HG02678 (cell line): ENCODE results near the gene AJAP1.

Source experiments
- ATAC-seq: cut with Tn5 transposase; IDR thresholded peaks from one replicate; pipeline ENCODE4 v1.9.1; 2021; ENCODE audit warnings: mild to moderate bottlenecking, moderate library complexity; ENCODE audit not compliant: unreplicated experiment

AJAP1 gene

DNA sequence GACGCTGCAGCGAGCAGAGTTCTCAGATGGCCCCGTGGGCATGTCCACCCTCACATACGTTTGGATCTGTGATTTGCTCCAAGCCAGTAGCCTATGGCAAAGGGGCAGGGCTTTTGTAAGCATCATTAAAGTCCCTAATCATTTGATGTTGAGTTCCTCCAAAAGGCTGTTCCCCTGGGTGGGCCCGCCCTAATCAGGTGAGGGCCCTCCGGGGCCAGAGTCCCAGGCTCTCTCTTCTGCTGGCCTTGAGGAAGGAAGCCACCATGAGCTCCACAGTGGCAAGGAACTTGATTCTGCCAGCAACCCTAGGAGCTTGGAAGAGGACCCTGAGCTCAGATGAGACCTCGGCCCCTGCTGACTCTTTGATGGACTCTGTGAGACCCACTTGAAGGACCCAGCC, 25.4 kb upstream of the AJAP1 start:
- ATAC-seq = no peak

DNA sequence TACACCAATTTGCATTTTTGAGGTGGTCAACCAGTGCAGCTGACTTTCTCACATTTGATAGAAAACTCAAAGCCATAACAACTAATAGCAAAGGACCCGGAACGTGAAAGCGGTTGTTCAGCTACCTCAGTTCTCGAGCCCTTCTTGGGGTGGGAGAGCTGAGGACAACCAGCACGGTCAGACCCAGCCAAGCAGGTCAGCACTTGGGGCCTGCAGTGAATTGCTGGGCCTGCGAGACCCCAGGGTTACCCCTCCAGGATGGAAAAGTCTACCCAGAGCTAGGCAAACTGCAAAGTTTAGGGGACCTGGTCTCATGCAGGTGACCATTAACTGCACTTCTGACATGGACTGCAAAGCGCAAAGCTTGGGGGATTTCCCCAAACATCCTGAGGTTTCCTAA, 23.8 kb upstream of the AJAP1 start:
- no peak for ATAC-seq

- no peak for ATAC-seq
Observed at GRCh38 chr1:4631321-4631720, 23.1 kb upstream of the AJAP1 start.

- ATAC-seq = no peak
Observed at GRCh38 chr1:4633346-4633745, 21.1 kb upstream of the AJAP1 start.

DNA sequence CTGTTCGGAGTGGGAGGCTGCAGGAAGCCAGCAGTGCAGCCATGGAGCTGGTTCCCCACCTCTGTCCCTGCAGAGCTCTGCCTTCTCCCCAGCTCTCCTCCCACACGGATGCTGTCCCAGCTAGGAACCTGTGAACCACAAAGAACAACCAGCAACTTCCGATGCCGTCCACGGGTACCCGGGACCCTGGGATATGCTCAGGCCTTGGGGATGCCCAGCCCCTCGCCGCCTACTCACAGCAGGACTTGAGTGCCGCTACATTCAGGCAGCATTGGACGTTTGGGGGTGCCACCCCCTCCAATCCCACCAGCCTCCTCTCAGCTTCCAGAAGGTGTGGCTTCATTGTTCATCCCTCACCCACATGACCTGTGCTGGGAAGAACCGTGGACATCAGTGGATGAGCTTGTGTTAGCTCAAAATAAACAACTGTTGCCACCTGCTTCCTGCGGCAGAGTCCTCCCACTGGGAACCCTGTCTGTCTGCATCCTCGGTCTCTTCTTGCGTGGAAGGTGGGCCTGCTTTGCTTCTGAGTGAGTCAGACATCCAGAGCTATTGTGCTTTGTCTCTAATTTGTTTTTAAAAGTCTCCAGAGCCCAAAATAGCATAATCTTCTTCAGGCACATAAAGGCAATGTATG, 20.1 kb upstream of the AJAP1 start:
- ATAC-seq = no peak

DNA sequence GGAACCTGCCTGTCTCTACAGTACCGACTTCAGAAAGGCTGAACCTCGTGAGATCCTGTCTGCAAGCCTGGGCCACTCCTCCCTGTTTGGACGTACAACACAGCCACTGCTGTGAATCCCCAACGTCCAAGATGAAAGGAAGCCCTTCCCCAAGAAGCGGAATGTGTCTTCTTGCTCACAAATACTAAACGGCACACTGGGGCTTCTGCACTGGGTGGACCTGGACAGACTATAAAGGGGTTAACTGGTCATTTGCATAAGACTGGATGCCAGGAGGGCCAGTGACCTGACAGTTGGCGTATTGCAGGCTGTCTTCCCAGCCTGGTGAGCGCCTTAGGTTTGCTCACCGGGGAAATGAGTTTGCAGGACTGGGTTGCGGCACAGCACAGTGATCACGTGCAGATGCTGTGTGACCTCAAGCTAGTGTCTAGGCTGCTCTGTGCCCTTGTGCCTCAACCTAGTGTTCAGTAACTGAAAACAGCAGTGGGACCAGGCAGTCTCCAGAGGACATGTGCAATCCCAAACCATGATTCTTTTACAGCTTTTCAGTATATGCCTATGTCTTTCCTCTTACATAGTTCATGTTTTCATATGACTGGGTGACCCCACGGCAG, 19.5 kb upstream of the AJAP1 start:
- ATAC-seq = no peak

DNA sequence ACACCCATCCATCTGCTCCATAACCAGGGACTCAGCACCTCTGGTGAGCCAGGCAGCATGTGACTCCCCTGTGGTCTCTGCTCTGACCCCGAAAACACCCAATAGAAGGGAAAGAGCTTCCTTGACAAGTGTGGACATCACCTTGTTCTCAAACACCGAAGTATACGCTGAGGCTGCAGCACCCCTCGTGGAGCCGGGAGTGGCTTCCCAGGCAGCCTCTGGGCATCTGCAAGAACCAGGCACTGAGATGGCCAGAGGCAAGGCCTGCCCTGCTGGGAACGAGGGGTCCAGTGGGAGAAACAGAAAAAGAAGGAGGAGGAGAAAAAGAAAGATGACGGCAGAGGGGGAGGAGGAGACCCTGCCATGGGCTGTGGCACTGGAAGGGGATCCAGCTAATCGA, 18.2 kb upstream of the AJAP1 start:
- ATAC-seq = no peak

- ATAC-seq = no peak
Observed at GRCh38 chr1:4636644-4637380, 17.6 kb upstream of the AJAP1 start.

- ATAC-seq = no peak
Observed at GRCh38 chr1:4637616-4638344, 16.6 kb upstream of the AJAP1 start.

DNA sequence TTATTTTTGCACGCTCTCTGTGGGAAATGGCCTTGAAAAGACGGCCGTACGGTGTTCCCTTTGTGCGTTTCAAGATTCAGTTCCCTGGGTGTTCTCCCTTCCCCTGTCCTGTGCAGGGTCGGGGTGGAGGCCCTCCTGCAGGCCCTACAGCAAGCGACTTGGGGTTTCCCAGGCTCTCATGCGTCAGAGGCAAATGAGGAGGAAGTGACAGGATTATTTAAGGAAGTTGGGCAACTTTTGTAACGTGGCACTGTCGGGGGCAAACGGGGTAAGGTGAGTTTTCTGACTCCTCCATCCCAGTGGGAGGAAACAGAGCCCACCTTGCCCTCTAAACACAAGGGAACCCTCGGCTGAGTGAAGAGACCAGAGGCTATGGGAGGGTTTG, 16.1 kb upstream of the AJAP1 start:
- ATAC-seq = no peak

DNA sequence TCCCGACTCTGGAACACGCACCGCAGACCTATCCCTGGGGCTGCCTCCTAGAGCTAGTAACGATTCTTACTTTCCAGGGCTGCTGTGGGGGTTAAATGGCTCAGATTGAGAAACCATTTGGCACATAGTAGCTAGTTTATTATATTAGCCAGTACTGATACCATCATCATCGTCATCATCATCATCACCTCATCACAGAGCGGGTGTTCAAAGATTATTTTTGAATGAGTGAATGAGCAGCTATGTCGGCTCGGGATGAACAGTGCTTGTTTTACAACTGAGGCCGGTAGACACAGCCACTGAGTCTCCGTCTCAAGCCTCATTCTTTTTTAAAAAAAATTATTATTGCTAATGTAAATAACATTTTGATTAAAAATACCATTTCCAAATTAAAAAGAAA, 13.5 kb upstream of the AJAP1 start:
- ATAC-seq = no peak

GRCh38 chr1:4647391-4647790, 7.0 kb upstream of the AJAP1 start:
- no peak for ATAC-seq

- no peak for ATAC-seq
Observed at GRCh38 chr1:4648657-4649056, 5.8 kb upstream of the AJAP1 start.

- no peak for ATAC-seq
Observed at GRCh38 chr1:4650481-4650880, 3.9 kb upstream of the AJAP1 start.

DNA sequence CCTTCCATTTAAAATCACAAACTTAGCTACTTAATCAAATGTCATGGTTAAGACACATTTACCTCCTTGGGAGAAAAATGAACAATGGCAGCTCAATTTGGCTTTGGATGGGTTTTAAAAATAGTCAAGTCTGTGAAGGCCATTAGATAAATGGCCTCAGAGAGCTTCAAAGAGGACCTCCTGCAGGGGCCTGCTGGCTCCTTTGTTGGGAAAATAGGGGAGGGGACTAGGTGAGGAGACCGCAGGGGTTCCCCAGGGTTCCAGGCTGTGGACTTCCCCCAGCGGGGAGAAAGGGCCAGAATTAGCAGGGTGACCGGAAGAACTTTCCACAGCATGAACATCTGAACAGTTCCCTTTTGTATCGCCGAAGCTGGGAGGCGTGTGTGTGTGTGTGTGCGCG, 3.4 kb upstream of the AJAP1 start:
- ATAC-seq = no peak

DNA sequence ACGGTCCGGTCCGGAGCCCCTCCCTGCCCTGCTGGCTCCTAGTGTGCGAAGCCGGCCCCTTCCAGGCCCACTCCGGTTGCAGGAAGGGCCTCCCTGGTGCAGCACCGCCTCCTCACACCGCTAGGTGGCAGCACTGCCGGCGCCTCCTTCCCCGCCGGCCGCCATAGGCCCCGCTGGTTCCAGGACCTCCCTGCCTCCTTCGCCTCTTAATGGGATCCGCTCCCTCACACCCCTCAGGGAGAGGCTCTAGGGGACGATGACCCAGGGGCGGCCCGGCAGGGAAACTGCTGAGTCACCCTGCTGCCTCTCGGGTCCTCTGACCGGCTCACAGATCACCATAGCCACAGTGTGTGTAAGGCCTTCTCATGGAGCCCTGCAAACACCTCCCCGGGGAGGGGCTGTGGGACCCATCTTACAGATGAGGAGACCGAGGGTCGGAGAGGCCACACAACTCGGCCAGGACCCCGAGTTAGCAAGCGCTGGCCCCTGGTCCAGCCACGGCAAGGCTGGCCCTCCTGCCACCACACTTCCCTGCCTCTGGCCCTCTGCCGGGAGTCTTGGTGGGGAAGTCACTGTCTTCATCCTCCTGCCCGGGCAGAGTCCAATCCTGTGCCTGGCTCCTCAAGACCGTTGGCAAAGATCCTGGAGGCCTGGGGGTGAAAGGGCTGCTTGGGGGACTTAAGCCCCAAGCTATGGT, 1.6 kb upstream of the AJAP1 start:
- ATAC-seq = no peak

GRCh38 chr1:4653328-4653660, 1.1 kb upstream of the AJAP1 start:
- ATAC-seq = no peak

DNA sequence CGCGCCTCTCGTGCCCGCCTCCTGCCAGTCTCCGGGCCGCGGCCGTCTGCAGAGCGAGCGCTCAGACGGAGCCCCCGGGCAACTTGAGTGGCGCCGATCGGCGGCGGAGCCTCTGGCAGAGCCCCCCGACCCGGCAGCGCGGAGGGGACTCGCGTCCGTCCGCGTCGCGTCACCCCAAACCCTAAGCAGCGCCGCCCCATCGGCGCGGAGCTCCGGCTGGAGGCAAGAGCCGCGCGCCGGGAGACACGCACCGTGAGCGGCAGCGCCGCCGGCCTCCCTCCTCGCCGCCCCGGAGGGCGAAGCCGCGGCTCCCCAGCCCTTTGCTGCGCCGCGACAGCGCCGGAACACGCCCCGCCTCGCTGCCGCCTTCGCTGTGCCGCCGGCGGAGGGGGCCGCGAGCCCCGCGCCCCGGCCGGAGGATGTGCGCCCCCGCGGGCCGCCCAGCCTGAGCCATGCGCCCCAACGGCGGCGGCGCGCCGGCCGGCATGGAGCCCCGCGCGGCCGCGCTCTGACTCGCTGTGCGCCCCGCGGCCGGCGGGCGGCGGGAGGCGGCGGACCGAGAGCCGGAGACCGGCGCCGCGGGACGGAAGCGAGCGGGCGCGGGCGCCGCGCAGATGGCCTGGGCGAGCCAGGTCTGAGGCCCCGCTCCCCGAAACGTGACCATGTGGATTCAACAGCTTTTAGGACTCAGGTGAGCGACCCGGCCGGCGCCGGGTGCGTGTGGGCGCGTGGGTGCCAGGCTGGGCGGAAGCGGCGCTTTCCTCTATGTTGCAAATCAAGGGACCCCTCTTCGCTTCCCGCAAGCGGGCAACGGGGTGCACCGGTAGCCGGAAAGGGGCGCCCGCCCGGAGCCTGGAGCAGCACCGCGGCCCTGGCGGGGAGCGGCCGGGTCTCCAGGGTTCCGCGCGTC, 610 bp downstream of the AJAP1 start:
- ATAC-seq = no peak

DNA sequence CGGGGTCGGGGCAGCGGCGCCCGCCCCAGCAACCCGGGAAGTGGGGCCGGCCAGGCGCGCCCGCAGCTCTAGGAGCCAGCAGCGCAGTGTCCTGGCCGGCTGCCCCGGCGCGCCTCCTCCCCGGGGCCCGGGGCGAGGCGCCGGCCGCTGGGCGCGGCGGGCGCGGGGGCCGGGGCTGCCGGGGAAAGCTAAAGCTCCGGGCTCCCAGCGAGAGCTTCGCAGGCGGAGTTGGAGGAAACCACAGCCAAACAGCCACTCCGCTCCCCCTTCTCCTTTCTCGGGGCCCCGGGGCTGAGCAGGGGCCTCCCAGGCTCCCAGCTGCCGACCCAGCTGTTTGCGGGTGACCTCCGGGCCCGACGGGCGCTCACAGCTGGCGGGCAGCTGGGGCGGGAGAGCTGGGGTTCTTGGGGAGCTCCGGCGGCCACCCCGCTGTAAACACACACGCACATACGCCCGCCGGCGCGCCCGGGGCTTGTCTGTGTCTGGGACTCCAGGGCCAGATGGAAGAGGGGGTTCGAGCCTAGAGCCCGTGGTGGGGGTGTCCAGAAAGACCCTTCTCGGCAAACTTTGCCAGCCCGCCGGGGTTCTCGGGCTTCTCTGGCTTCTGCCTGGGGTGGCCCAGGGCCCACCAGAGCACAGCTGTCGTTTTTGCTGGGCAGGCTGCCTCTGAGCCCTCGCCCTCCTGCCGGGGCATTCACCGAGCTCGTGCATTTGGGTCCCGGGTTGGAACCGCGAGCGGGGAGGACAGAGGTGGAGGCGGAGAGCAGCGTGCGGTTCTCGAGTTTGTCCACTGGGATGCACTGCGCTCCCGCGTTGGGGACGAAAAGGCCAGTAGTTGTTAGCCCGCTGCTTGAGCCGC, 1.5 kb downstream of the AJAP1 start:
- no peak for ATAC-seq
